GM19395 (cell line): Measurements from ENCODE around the gene PCDHGC3.

Source experiments
- ATAC-seq: cut with Tn5 transposase; IDR thresholded peaks from one replicate; pipeline ENCODE4 v1.9.1; 2021; ENCODE audit warnings: mild to moderate bottlenecking, moderate library complexity; ENCODE audit not compliant: unreplicated experiment

Gene PCDHGC3

GRCh38 chr5:141506381-141507155 lies 30.8 kb downstream of the PCDHGC3 start:
- no peak for ATAC-seq

GRCh38 chr5:141507387-141508091 lies 31.8 kb downstream of the PCDHGC3 start:
- peak; percentile 50 for ATAC-seq

- no peak for ATAC-seq
Observed at GRCh38 chr5:141508440-141508797, 32.7 kb downstream of the PCDHGC3 start.

- no peak for ATAC-seq
Observed at GRCh38 chr5:141508798-141509611, 33.2 kb downstream of the PCDHGC3 start.

GRCh38 chr5:141510160-141510559 lies 34.4 kb downstream of the PCDHGC3 start:
- ATAC-seq, result no peak

GRCh38 chr5:141510850-141511601 lies 35.3 kb downstream of the PCDHGC3 start:
- ATAC-seq, result no peak

GRCh38 chr5:141511771-141512325 lies 36.1 kb downstream of the PCDHGC3 start:
- no peak for ATAC-seq

GRCh38 chr5:141512390-141512910 lies 36.7 kb downstream of the PCDHGC3 start:
- no peak for ATAC-seq

GRCh38 chr5:141512911-141513626 lies 37.3 kb downstream of the PCDHGC3 start:
- ATAC-seq, result no peak

- ATAC-seq, result peak; percentile 23
Observed at GRCh38 chr5:141513627-141514329, 38.0 kb downstream of the PCDHGC3 start.

GRCh38 chr5:141514330-141515133 lies 38.8 kb downstream of the PCDHGC3 start:
- ATAC-seq, result no peak

- ATAC-seq, result no peak
Observed at GRCh38 chr5:141515141-141515540, 39.4 kb downstream of the PCDHGC3 start.

- ATAC-seq, result no peak
Observed at GRCh38 chr5:141515946-141516671, 40.3 kb downstream of the PCDHGC3 start.

- ATAC-seq, result no peak
Observed at GRCh38 chr5:141516672-141517025, 40.9 kb downstream of the PCDHGC3 start.

- ATAC-seq, result no peak
Observed at GRCh38 chr5:141517312-141517711, 41.5 kb downstream of the PCDHGC3 start.

- ATAC-seq, result no peak
Observed at GRCh38 chr5:141517880-141518617, 42.3 kb downstream of the PCDHGC3 start.

- no peak for ATAC-seq
Observed at GRCh38 chr5:141518618-141519015, 42.9 kb downstream of the PCDHGC3 start.
